ENCODE measurements around the gene CPT1B. TPM values are rescaled to one million over a fixed set of nuclear protein-coding genes. Genes with fewer than 3 reads are reported as not detected.

The CPT1B gene
- total RNA-seq, 1 experiment from 2014 or later, result 13.1 TPM

- intact Hi-C loops (cut with micrococcal nuclease), result no loop called here
- Histone ChIP-seq H3K36me3 (ENCODE audit: low read depth, low read length) (no peaks in the 10 kb centered on the region), H3K27ac (ENCODE audit: low read length) (no peak overlapping the region), H3K9me3 (ENCODE audit: low read length) (no peaks in the 10 kb centered on the region), H3K4me2 (ENCODE audit: low read length) (no peak overlapping the region), H3K4me3 (ENCODE audit: low read length) (no peak overlapping the region), H3K9me2 (replicated peaks; ENCODE audit: low read length) (no peaks in the 10 kb centered on the region), H3F3A (ENCODE audit: low read length, unreplicated experiment) (no peaks in the 10 kb centered on the region), H3K79me2 (ENCODE audit: low read length) (no peaks in the 10 kb centered on the region), H3K4me1 (ENCODE audit: insufficient read depth, low read length) (no peaks in the 10 kb centered on the region), H3K9ac (ENCODE audit: low read length) (no peak overlapping the region), H4K20me1 (ENCODE audit: low read length) (no peaks in the 10 kb centered on the region), H2AFZ (ENCODE audit: low read length) (no peak overlapping the region), H3K27me3 (ENCODE audit: low read length) (no peaks in the 10 kb centered on the region)
- ChIA-PET CTCF (no interaction called here), POLR2A (ENCODE audit: unreplicated experiment) (no interaction called here)
- TF ChIP-seq EZH2 (IDR thresholded peaks at IDR 0.05; ENCODE audit: low read length, unreplicated experiment), result no peak
- TF ChIP-seq CTCF (conservative IDR thresholded peaks at IDR 0.05; ENCODE audit: low read depth, low read length), result no peak
- no peak for TF ChIP-seq EZH2phosphoT487 (IDR thresholded peaks at IDR 0.05; ENCODE audit: borderline replicate concordance, low read length)
- BruUV-seq (replicated peaks), result no TSS peak
- ATAC-seq (no peak), DNase-seq (no peak)
Measured at GRCh38 chr22:50569896-50570535, 8.2 kb downstream of the CPT1B start.

GRCh38 chr22:50569041-50569459 lies 9.2 kb downstream of the CPT1B start:
- H3K4me2 ChIP-seq (ENCODE audit: low read length), result no peak overlapping the region
- no peaks in the 10 kb centered on the region for H3F3A ChIP-seq (ENCODE audit: low read length, unreplicated experiment)
- ATAC-seq (no peak), DNase-seq (no peak)
- no peaks in the 10 kb centered on the region for H4K20me1 ChIP-seq (ENCODE audit: low read length)
- TF ChIP-seq EZH2 (IDR thresholded peaks at IDR 0.05; ENCODE audit: low read length, unreplicated experiment) (no peak), EZH2phosphoT487 (IDR thresholded peaks at IDR 0.05; ENCODE audit: borderline replicate concordance, low read length) (no peak), CTCF (conservative IDR thresholded peaks at IDR 0.05; ENCODE audit: low read depth, low read length) (no peak)
- no peak overlapping the region for H3K4me3 ChIP-seq (ENCODE audit: low read length)
- no peaks in the 10 kb centered on the region for H3K36me3 ChIP-seq (ENCODE audit: low read depth, low read length)
- no peak overlapping the region for H3K9ac ChIP-seq (ENCODE audit: low read length)
- ChIA-PET POLR2A (ENCODE audit: unreplicated experiment) (no interaction called here), CTCF (no interaction called here)
- no TSS peak for BruUV-seq (replicated peaks)
- no peak overlapping the region for H3K27ac ChIP-seq (ENCODE audit: low read length)
- H2AFZ ChIP-seq (ENCODE audit: low read length), result no peak overlapping the region
- H3K79me2 ChIP-seq (ENCODE audit: low read length), result no peaks in the 10 kb centered on the region
- H3K9me3 ChIP-seq (ENCODE audit: low read length), result no peaks in the 10 kb centered on the region
- peaks cover 7% of the 10 kb centered on the region for H3K4me1 ChIP-seq (ENCODE audit: insufficient read depth, low read length)
- intact Hi-C loops (cut with micrococcal nuclease), result no loop called here
- no peaks in the 10 kb centered on the region for H3K27me3 ChIP-seq (ENCODE audit: low read length)
- no peaks in the 10 kb centered on the region for H3K9me2 ChIP-seq (replicated peaks; ENCODE audit: low read length)

- H3K27me3 ChIP-seq (ENCODE audit: low read length), result no peaks in the 10 kb centered on the region
- CTCF ChIA-PET, result no interaction called here
- ATAC-seq (no peak), DNase-seq (no peak)
- H3K36me3 ChIP-seq (ENCODE audit: low read depth, low read length), result no peaks in the 10 kb centered on the region
- no peak overlapping the region for H3K9ac ChIP-seq (ENCODE audit: low read length)
- no TSS peak for BruUV-seq (replicated peaks)
- no peaks in the 10 kb centered on the region for H3F3A ChIP-seq (ENCODE audit: low read length, unreplicated experiment)
- H3K27ac ChIP-seq (ENCODE audit: low read length), result no peak overlapping the region
- no peak overlapping the region for H2AFZ ChIP-seq (ENCODE audit: low read length)
- peaks cover 7% of the 10 kb centered on the region for H3K4me1 ChIP-seq (ENCODE audit: insufficient read depth, low read length)
- no peaks in the 10 kb centered on the region for H4K20me1 ChIP-seq (ENCODE audit: low read length)
- H3K9me3 ChIP-seq (ENCODE audit: low read length), result no peaks in the 10 kb centered on the region
- H3K4me3 ChIP-seq (ENCODE audit: low read length), result no peak overlapping the region
- intact Hi-C loops (cut with micrococcal nuclease), result no loop called here
- POLR2A ChIA-PET (ENCODE audit: unreplicated experiment), result no interaction called here
- H3K9me2 ChIP-seq (replicated peaks; ENCODE audit: low read length), result no peaks in the 10 kb centered on the region
- no peak overlapping the region for H3K4me2 ChIP-seq (ENCODE audit: low read length)
- TF ChIP-seq EZH2phosphoT487 (IDR thresholded peaks at IDR 0.05; ENCODE audit: borderline replicate concordance, low read length) (no peak), CTCF (conservative IDR thresholded peaks at IDR 0.05; ENCODE audit: low read depth, low read length) (no peak), EZH2 (IDR thresholded peaks at IDR 0.05; ENCODE audit: low read length, unreplicated experiment) (no peak)
- no peaks in the 10 kb centered on the region for H3K79me2 ChIP-seq (ENCODE audit: low read length)
Measured at GRCh38 chr22:50568626-50569025, 9.6 kb downstream of the CPT1B start.

All from PC-3 (cell line).